ENCODE results near the gene INPP5J.
"Not testable (repeated sequence)": the region's sequence is repeated elsewhere in the genome, so short reads cannot be mapped to it uniquely, and the experiment has no call there.

The INPP5J gene

GRCh38 chr22:31144223-31144622 lies 21.5 kb downstream of the INPP5J start:
- no peak for DNase-seq (ENCODE audit: low spot score)

- DNase-seq (ENCODE audit: low spot score) = no peak
These were observed 25.7 kb downstream of the INPP5J start for GRCh38 chr22:31148488-31148887.

DNA sequence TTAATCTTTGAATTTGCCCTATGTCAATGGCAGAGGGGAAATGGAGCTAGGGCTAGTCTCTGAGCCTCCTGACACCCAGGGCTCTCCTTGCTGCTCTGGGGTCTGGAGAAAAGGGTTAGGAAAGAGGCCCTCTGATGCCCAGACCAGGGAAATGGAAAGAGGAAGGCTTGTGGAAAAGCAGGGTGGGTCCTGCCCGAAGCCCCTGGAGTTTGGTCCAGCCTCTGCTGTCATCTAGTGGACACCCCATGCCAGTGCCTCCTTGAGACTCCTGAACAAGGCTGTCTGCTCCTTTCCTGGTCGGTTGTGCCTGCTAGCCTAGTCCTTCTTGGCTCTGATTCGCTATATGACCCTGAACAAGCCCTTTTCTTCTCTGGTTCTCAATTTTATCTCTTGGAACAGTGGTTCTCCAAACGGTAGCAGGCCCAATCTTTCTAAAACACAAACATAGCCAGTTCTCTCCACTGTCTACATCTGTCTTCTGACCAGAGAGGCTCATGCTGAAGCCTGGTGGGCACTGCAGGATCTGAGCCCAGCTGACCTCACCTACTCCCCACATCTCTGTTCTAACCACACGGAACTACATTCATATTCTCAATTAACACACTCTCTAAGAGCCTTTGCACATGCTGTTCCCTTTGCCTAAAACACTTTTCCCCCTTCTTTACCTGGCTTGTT lies 26.3 kb downstream of the INPP5J start:
- peak; percentile 86 for DNase-seq (ENCODE audit: low spot score)

DNA sequence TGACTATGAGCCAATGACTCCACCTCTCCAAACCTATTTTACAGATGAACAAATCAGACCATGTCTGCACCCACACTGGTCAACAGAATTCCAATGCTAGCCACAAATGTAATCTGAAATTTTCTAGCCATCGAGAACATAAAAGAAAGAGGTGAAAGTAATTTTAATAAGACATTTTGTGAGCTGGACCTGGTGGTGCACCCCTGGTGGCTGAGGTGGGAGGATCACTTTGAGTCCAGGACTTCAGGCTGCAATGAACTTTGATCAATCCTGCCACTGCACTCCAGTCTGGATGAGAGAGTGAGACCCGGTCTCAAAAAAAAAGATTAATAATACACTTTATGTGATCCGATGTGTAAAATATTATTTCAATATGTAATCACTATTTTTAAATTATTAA lies 27.8 kb downstream of the INPP5J start:
- no peak for DNase-seq (ENCODE audit: low spot score)

DNA sequence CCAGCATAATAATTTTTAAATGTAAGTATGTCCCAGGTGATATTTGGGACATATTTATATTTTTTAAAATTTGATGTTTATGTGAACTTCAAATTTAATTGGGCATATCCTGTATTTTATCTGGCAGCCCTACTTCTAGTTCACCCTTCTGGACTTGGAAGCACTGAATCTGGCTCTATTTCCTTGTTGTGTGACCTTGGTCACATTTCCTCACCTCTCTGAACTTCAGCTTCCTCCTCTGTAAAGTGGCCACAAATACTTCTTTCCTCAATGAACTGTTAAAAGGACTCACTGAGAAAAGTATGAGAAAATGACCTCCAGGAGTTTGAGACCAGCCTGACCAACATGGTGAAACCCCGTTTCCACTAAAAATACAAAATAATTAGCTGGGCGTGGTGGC lies 29.1 kb downstream of the INPP5J start:
- DNase-seq (ENCODE audit: low spot score) = no peak

GRCh38 chr22:31153357-31153756 lies 30.6 kb downstream of the INPP5J start:
- no peak for DNase-seq (ENCODE audit: low spot score)

DNA sequence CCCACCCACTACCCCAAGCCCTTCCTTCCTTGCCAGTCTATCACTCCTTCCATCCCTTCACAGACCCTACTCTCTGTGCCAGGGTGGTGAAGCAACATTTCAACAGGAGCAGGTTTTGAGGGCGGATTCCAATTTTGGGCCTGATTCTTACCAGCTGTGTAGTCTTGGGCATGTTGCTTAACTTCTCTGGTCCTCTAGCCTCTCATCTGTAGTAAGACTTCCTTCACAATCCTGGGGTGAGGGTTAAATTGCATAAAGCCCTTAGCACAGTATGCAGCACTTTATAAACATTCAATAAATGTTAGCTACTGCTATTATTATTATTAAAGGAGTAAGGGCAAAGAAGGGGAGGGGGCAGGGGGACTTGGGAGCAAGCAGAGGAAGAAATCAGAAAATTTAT lies 32.2 kb downstream of the INPP5J start:
- no peak for DNase-seq (ENCODE audit: low spot score)

DNA sequence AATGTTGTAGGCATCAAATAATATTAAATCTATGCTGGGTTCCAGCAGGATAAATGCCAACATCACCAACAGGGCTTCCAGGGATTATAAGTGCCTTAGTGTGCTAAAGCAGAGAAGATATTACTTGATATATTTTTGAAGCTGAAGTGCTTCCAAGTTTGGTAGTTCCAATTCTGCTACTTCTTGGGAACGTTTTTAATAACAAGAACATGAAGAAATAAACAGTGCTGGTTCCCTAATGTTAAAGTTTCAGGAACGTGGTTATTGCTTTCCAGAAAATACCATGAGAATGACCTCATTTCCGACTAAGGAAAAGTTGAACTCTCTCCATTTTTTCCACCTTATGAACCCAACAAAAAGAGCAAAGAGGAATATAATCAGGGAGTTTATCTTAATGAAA lies 32.7 kb downstream of the INPP5J start:
- DNase-seq (ENCODE audit: low spot score) = no peak

- DNase-seq (ENCODE audit: low spot score) = no peak
These were observed 37.7 kb downstream of the INPP5J start for GRCh38 chr22:31160328-31160978.

- no peak for DNase-seq (ENCODE audit: low spot score)
These were observed 38.6 kb downstream of the INPP5J start for GRCh38 chr22:31161386-31161785.

DNA sequence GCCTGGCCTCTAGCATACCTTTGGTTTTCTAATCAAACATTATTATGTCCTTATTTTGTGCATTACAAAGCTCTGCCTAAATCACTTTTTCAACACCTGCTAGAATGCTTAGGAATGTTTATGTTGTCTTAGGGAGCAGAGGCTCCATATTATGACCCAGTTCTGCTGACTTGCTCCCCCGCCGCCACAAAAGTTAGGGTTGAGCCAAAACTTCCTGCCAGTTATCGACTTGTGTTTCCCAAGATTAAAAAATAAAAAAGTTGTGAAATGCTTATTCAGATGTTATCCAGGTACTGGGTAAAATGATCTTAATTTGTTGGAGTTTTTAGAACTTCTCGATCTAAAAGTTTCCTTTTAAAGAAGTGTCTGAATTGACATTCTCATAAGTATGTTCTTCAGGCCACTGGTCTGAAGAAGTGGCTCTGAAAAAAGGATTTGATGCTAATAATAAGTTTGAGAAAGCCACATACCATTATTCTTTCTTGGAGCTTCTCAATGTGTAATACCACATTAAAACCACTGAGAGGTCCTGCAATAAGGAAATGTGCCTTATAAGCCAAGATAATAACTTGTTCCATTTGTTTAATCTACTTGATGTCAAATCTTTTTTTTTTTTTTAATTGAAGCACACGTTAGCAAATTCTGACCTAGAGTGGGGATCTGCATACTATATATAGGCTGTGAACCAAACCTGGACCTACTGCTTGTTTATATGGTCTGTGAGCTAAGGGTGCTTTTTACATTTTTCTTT lies 39.4 kb downstream of the INPP5J start:
- no peak for DNase-seq (ENCODE audit: low spot score)

DNA sequence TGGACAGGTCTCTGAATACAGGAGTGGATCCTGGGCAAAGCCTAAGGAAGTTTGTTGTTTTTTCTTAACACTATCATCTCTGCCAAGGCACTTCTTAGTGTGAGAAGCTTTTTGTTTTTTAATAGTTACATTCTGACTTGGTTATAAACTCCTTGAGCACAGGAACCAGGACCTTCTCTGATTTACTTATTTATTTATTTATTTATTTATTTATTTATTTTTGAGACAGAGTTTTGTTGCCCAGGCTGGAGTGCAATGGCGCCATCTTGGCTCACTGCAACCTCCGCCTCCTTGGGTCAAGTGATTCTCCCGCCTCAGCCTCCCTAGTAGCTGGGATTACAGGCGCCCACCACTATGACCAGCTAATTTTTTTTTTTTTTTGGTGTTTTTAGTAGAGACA lies 48.2 kb downstream of the INPP5J start:
- DNase-seq (ENCODE audit: low spot score) = no peak

GRCh38 chr22:31171734-31172133 lies 49.0 kb downstream of the INPP5J start:
- not testable (repeated sequence) for DNase-seq (ENCODE audit: low spot score)

DNA sequence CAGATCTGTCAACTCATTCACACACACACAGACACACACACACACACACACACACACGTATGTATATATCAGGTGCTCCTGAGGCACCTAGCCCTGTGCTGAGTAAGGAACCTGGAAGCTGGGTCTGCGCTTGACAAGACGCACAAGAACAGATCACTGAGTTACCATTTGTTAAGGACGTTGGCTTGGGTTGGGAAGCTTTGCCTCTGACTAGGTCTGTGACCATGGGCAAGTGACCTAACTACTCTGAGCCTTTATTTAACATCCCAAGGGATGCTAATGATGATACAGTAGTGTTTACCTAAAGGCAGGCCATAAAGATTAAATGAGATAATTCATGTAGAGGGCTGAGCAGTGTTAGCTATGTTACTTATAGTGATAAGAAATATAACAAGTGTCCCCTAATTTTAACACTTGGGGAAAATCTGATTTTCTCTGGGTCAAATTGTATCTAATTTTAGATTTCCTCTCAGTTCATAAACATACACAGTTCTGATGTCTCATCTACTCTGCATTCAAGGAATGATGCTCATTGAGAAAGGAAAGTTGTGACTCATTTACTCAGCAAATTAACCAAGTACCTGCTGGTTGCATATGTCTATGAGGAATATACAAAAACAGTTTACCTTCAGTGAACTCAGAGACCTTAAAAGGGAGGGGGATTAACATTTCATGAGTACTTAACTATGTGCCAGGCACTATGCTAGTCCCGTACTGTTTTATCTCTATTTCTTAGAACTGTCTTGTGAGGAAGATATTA lies 50.8 kb downstream of the INPP5J start:
- no peak for DNase-seq (ENCODE audit: low spot score)

DNA sequence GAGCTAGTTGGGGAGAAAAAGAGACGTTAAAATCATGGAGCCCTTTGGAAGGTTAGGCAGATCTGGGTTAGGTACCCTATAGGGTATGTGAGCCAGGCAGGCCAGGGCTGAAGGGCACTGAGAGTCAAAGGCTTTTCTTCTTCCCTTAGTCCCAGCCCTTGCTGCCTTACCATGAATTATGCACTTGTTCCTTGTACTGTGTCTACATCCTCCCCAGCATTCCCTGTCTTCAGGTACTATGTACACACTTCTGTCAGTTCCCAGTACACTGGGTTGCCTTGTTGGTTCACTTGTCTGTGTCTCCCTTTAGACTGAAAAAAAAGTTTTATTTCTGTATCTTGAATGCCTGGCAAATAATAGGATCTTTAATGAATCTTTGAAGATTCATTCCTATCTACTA lies 54.2 kb downstream of the INPP5J start:
- no peak for DNase-seq (ENCODE audit: low spot score)

GRCh38 chr22:31177420-31178162 lies 54.8 kb downstream of the INPP5J start:
- no peak for DNase-seq (ENCODE audit: low spot score)

DNA sequence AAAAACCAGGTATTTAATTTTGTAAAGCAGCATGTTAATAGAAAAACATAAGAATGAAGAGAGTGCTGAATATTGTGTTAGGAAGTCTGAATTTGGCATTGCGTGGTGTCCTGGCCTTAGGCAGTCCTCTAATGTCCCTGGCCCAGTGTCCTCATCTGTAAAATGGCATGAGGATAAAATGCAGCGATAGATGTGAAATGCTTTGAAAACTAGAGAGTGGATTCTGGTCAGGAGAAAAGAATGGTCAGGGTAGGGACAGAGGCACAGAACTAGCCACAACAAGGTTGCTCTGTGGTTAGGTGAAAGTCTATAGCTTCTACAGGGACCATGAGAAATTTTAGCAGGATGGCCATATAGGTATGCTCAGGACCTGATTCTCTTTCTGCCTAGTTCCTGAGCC lies 56.1 kb downstream of the INPP5J start:
- no peak for DNase-seq (ENCODE audit: low spot score)

DNA sequence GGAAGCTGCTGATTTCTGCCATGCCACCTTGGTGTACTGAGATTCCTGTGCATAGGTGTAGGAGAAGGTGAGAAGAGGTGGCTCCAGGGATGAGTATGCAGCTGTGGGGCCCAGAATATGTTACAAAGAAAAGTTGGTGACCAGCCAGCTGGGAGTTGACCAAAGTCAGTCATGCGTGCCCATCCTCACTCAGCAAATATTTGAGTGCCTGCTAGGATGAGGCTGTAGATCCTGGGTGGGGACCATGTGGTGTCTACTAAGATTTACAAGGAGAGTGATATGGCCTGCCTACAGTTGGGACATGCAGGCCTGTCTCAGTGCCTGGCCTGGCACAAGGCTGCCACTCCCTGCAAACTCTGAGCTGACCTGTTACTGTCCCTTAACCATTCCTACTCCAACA lies 56.6 kb downstream of the INPP5J start:
- peak; percentile 83 for DNase-seq (ENCODE audit: low spot score)

DNA sequence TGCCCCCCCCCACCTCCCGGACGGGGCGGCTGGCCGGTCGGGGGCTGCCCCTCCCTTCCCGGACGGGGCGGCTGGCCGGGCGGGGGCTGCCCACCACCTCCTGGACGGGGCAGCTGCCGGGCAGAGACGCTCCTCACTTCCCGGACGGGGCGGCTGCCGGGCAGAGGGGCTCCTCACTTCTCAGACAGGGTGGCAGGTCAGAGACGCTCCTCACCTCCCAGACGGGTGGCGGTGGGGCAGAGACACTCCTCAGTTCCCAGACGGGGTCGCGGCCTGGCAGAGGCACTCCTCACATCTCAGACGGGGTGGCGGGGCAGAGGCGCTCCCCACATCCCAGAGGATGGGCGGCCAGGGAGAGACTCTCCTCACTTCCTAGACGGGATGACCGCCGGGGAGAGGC lies 61.2 kb downstream of the INPP5J start:
- no peak for DNase-seq (ENCODE audit: low spot score)
